GM10248 (cell line): Measurements from ENCODE around the gene KRTAP5-11.

Experiments used
- CTCF ChIA-PET: fragments of 300-600 bp; sonication (Branson Sonifier 250); formaldehyde crosslinking; extraction: SDS; loops from one replicate; lab custom pipeline; 2021; ENCODE audit warnings: antibody characterized with exemption; lab: Yijun Ruan, JAX
- POLR2A ChIA-PET: fragments of 350-650 bp; sonication (Branson Sonifier 250); formaldehyde crosslinking; extraction: SDS; loops from one replicate; lab custom pipeline; 2020; ENCODE audit warnings: antibody characterized with exemption; lab: Yijun Ruan, JAX
- DNase-seq: peaks from one replicate; pipeline ENCODE4 v3.0.0; 2012; ENCODE audit errors: extremely low spot score
- CTCF ChIP-seq: IDR thresholded peaks from 2 replicates; pipeline ENCODE4 v1.5.1; 2012; ENCODE audit warnings: mild to moderate bottlenecking, low read depth; ENCODE audit errors: extremely low read depth, missing control alignments, control extremely low read depth

Gene KRTAP5-11

DNA sequence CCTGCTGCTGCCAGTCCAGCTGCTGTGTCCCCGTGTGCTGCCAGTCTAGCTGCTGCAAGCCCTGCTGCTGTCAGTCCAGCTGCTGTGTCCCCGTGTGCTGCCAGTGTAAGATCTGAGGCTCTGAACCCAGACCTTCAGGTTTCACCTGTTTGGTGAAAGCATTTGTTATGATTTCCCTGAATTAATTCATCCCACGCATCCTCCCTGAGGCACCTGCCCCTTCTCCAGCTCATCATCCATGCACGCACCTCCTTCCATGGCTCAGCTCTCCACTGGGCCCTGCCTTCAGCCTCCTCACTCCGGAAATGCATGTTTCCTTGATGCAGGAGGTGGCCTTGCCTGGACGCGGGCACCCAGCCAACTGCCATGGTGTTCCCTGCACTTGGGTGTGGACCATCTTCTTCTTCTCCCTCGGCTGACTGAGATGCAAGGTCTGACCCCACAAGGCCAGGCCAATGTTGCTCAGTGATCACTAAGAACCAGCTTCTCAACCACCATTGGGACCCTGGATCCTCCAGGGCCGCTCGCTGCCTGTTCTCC lies 16.5 kb downstream of the KRTAP5-11 start:
- ChIA-PET CTCF (interaction anchor here (1.8 kb wide), 1 partner anchor 14 kb away, joined by 7 read pairs; no protein-coding TSS in a partner anchor), POLR2A (no interaction called here)
- TF ChIP-seq CTCF: no peak
- DNase-seq: no peak

DNA sequence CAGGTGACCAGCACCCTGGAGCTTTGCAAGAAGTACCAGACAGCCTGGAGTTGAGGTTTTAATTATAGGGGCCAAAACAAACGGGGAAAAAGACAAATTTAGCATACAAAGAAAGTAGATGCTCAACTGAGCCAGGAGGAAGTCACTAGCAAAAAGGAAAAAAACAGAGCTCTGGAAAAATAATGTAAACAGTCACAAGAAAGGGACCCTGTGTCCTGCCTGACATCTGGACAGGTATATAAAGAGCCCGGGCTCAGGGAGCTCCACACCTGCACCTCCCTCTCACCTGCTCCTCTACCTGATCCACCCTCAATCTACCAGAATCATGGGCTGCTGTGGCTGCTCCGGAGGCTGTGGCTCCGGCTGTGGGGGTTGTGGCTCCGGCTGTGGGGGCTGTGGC lies 17.4 kb downstream of the KRTAP5-11 start, which contains the start of gene KRTAP5-10:
TSS of gene KRTAP5-10 (plus strand) at position 301 of the 400 bp plus-strand sequence. CDS start at position 326, 25 bp downstream.
- ChIA-PET POLR2A (no interaction called here), CTCF (interaction anchor here (1.8 kb wide), 1 partner anchor 15 kb away, joined by 7 read pairs; no protein-coding TSS in a partner anchor)
- TF ChIP-seq CTCF: no peak
- no peak for DNase-seq

DNA sequence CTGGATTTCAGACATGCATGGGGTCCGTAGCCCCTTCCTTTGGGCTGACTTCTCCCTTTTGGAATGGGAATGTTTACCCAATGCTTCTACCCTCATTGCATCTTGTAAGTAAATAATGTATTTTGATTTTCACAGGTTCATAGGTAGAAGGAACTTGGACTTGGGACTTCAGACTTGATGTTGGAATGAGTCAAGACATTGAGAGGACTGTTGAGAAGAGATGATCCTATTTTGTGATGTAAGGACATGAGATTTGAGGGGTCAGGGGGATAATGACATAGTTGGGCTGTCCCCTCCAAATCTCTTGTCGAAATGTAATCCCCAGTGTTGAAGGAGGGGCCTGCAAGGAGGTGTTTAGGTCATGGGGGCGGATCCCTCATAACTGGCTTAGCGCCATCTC lies 18.2 kb downstream of the KRTAP5-11 start:
- CTCF ChIA-PET: interaction anchor here (1.3 to 2.1 kb wide), 7 partner anchors 8 to 111 kb away, joined by 3 to 13 read pairs (median 6); partner anchors contain the start of gene NADSYN1
- POLR2A ChIA-PET: no interaction called here
- TF ChIP-seq CTCF: no peak
- no peak for DNase-seq

DNA sequence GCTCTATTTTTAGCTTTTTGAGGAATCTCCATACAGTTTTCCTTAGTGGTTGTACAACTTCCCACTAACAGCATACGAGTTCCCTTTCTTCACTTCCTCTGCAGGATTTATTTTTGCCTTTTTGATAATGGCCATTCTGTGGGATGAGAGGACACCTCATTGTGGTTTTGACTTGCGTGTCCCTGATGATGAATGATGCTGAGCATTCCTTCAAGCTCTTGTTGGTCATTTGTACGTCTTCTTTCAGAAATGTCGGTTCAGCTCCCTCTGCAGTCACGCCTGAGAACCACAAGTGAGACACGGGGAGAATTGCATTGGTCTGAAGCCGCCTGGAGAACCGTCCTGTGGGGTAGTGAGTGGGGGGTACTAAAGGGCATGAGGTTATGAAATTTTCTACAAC lies 19.3 kb downstream of the KRTAP5-11 start:
- ChIA-PET POLR2A (no interaction called here), CTCF (interaction anchor here (0.7 to 2.5 kb wide), 22 partner anchors 9 to 747 kb away, joined by 3 to 18 read pairs (median 4); partner anchors contain the start of genes KRTAP5-9 and NADSYN1)
- peak; percentile 72 for DNase-seq
- TF ChIP-seq CTCF: peak; percentile 73

- ChIA-PET CTCF (interaction anchor here (2.5 kb wide), 1 partner anchor 13 kb away, joined by 18 read pairs; the partner anchor contains the start of gene KRTAP5-9), POLR2A (no interaction called here)
- TF ChIP-seq CTCF: no peak
- no peak for DNase-seq
These were observed 20.6 kb downstream of the KRTAP5-11 start for GRCh38 chr11:71562120-71562519.

GRCh38 chr11:71558996-71559395 lies 23.7 kb downstream of the KRTAP5-11 start:
- POLR2A ChIA-PET: no interaction called here
- CTCF ChIA-PET: interaction anchor here (1.0 kb wide), 1 partner anchor 21 kb away, joined by 4 read pairs; no protein-coding TSS in a partner anchor
- no peak for DNase-seq
- TF ChIP-seq CTCF: no peak
